HG03439 (cell line): ENCODE data around the gene ADAMTS2.
"Not testable (repeated sequence)": the region's sequence is repeated elsewhere in the genome, so short reads cannot be mapped to it uniquely, and the experiment has no call there.

Experiments
- ATAC-seq: cut with Tn5 transposase; IDR thresholded peaks from one replicate; pipeline ENCODE4 v1.9.1; 2021; ENCODE audit warnings: mild to moderate bottlenecking, moderate library complexity; ENCODE audit not compliant: unreplicated experiment

ADAMTS2 gene

DNA sequence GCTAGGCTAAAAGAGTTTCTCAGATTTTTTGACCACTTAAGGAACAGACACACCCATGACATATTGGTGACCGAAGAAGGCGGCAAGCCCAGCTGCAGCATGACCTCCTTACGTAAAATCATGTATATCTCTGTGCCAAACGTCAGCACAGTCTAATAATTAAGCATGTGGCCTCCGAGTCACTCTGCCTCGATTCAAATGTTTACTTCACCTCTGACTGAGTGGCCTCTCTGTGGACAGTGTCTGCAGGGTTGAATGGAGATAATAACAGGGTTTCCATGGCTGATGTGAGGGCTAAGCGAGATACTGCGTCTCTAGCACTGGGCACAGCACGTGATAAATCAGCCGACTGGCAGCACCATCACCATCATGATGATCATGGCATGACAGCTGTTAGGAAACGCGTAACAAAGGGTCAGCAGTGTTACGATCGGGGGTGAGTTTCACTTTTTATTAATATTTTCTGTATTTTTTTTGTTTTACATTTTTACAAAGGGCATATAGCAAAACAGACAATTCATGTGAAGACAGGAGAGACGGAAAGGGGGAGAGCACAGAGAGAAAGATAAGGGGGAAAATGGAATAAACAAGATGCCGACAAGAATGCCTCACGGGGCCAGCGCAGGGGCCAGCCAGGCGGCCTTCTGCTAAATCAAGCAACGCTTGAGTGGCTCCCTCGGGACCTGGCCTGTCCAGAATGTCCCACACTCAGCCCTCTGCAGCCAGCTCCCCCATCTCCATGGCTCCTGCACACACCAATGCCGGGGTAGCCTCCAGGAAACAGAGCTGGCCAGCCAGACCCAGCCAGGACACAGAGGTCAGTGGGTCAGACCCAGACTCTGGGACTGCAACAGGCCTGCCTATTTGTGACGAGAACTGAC lies 60.3 kb downstream of the ADAMTS2 start:
- ATAC-seq, result no peak

DNA sequence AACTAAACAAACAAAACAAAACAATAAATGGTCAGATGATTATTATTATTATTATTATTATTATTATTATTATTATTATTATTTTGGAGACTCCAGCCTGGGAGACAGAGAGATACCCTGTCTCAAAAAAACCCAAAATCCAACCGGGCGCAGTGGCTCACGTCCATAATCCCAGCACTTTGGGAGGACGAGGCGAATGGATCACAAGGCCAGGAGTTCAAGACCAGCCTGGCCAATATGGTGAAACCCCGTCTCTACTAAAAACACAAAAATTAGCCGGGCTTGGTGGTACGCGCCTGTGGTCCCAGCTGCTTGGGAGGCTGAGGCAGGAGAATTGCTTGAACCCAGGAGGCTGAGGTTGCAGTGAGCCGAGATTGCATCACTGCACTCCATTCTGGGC lies 61.4 kb downstream of the ADAMTS2 start:
- not testable (repeated sequence) for ATAC-seq

DNA sequence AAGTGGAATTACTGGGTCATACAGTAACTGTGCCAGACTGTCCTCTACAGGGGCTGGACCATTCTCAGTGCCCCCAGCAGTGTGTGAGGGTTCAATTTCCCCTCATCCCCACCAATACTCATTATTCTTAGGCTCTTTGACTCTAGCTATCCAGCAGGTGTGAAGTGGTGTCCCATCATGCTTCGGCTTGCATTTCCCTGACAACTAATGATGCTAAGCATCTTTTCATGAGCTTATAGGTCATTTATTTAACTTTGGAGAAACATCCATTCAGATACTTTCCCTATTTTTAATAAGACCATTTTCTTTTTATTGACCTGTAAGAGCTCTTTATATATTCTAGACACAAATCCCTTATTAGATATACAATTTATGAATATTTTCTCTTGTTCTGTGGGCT lies 63.6 kb downstream of the ADAMTS2 start:
- no peak for ATAC-seq

DNA sequence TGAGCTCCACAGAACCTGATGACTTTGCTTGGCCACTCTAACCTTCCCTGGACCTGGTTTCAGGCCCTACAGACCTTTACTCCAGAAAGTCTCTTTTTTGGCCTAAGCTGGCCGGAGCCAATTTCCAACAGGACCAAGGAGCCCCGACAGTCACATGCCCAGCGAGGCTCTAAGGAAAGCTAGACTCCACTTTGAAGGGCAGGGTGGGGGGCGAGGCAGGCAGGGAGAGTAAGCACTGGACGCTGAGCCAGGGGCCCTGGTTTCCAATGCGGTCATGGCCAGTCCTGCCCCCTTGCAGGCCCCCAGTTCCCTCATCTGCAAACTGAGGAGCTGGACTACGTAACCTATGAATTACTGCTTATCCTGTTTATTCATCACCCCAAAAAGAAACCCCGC lies 65.2 kb downstream of the ADAMTS2 start:
- no peak for ATAC-seq

DNA sequence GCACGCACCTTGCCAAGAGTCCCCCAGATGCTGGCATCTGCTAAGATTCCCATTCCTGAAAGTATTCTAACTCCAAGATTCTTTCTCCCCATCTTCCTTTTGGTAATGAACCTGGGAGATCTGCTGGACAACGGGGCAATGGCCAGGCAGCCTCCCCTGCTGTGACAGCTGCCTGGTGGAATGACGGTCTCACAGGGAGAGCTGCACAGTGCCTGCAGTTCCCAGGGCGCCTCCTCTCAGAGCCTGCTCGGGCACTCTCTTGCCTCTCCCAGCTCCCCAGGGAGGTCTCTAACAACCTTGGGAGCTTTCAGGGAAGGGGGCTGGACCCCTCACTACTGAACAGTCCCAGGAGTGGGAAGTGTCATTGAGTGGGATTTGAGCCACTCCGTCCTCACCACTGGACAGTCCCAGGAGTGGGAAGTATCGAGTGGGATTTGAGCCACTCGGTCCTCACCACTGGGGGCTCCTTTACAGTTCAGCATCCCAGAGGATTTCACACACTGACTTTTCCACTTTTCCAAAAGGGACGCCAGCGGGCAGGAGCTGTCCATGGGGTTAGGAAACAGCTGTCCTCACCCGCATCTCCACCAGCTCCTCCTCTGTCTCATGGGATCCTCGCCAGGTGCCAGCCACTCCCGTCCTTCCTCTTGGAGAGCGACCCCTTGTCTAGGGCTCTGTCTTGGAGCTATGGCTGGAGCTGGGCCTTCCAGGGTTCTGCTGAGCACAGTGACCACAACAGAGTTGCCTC lies 65.7 kb downstream of the ADAMTS2 start:
- no peak for ATAC-seq

DNA sequence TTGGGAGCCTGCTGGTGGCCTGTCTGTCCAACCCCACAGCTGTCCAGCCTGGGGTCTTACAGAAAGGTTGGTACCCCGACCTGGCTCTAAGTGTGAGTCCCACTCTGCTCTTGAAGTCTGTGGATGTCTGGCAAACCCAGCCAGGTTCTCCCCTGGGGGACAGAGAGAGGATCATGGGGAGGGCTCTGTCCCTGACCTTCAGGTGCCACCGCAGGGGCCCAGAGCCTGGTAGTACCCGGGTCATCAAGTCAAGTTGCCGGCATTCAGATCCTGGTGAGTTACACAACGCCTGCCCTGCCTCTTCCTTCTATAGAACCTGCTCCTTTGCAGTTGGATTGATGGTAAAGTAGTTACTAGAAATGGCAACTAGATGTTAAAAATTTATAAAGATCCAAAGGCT lies 66.7 kb downstream of the ADAMTS2 start:
- no peak for ATAC-seq

DNA sequence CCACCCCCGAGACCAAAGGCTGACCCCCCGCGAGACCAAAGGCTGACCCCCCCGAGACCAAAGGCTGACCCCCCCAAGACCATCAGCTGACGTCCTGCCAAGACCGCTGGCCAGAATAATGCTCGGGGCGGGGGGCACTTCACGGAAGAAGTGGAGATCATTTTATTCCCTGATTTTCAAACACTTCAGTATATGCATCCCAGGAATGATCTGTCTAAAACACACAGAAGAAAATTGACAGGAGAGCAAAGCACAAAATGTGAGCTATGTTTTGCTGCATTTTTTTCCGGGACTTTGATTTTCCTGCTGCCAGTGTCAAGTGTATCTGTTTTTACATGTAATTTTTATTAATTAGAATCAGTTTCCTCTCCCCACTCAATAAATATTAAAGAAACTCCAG lies 67.1 kb downstream of the ADAMTS2 start:
- ATAC-seq, result no peak

DNA sequence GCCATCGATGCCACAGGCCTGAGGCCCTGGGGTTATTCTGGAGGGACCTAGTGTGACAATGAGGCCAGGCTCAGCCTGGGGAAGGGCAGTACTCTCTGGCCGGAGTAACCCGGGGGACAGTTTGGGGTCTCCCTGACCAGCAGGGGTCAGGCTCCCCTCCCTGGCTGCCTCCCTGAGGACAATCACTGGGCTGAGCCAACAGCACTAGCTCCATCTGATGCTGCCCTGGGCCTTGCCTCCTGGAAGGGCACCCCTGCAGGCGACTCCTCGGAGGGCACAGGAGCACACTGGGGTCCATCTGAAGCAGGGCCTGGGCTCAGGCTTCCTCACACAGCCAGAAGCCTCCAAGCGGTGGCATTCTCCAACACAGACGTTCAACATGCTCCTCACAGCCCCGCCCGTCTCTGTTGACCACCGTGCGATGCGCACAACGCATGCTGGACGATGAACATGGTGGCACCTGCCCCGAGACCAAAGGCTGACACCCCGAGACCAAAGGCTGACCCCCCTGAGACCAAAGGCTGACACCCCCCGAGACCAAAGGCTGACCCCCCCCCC lies 68.3 kb downstream of the ADAMTS2 start:
- ATAC-seq, result no peak

DNA sequence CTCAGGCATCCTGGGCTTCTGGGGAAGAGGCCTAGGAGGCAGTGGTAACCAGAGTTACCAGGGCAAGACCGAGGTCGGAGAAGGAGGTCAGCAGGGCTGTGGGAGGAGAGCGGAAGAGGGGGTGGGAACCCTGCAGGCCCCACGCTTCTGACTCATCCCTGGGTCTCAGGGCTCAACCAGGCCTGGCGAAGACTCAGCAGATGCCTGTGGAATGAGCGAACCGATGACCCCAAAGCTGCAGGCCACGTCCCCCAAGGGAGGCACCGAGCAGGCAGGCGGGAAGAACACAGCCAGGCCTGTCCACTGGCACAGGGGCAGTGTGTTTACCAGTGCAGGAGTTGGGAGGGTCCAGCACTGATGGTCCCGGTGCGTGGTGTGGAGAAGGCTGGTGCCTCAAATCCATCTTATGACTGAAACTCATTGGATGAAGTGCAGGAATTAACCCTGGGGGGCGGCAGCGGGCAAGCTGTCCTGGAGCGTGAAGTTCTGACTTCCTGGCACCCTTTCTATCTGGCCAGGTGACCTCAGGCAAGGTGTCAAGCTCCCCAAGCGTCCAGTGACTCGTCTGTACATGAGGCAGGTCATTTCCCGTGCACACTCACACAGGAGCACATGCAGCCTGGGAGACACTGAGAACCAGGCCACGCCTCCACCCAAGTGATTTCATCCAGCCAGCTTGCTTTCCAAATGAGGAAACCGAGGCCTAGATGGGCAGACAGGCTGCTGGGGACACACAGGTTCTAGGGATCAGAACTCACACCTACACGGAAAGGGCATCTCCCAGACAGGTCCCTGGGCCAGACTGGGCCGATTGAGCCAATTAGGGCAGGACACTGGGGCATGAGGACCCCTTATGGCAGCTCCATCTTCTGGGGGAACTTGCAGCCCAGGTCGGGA lies 69.1 kb downstream of the ADAMTS2 start:
- no peak for ATAC-seq

DNA sequence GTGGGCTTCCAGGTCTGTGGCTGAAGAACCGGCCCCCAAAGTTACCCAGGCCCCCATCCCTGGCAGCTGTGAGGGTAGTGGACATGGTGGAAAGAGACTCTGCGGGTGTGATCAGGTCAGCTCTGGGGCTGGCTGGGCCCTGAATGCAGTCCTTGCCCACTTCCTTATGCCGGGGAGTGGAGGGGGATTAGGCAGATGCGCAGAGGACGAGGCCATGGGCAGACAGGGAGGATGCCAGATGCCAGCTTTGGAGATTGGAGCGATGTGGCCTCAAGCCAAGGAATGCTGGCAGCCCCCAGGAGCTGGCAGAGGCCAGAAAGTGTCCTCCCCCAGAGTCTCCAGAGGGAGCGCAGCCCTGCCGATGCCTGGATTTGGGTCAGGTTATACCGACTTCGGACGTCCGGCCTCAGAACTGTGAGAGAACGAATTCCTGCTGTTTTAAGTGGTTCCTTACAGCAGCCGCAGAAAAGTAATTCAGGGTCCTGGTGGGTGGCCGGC lies 69.8 kb downstream of the ADAMTS2 start:
- no peak for ATAC-seq

DNA sequence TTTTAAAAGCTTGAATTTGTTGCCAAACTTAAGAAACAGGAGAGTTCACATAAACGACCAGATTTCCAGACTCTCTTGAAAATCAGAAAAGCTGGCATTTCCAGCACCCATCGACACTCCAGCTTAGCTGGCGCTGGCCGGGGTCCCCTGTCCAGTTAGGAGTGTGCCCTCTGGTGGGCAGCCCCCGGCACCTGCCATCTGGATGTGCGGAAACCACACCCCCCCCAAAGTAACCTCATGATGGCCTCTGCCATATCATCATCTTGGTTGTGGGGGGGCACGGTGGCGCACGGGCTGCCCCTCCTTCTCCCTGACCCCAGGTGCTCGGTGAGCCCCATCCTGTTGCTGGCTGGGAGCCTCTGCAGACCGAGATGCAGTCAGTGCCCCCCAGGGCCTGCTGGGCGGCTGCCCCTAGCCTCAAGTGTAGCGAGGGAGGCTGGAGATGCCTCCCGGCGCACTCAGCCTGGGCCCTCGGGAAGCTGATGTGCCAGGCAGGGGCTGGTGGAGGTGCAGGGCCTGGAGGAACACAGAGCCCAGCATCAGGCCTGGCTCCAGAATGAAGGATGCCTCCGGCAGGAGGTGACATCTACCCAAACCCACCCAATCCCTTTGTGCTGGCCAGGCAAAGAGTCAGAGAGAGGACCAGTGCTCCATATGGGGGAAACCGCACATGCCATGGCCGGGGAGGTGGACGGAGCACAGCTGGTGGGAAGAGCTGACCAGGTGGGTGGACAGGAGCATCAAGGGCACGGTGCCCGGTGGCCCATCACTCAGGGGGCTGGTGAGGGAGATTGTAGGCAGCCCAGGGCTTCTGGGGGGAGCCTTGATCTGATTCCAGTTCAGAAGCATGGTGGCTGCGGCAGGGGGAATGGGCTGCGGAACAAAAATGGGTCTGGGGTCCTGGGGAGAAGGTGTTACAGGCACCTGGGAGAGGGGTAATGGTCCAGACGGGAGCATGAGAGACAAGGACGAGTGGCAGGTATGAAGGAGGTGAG lies 70.6 kb downstream of the ADAMTS2 start:
- no peak for ATAC-seq

DNA sequence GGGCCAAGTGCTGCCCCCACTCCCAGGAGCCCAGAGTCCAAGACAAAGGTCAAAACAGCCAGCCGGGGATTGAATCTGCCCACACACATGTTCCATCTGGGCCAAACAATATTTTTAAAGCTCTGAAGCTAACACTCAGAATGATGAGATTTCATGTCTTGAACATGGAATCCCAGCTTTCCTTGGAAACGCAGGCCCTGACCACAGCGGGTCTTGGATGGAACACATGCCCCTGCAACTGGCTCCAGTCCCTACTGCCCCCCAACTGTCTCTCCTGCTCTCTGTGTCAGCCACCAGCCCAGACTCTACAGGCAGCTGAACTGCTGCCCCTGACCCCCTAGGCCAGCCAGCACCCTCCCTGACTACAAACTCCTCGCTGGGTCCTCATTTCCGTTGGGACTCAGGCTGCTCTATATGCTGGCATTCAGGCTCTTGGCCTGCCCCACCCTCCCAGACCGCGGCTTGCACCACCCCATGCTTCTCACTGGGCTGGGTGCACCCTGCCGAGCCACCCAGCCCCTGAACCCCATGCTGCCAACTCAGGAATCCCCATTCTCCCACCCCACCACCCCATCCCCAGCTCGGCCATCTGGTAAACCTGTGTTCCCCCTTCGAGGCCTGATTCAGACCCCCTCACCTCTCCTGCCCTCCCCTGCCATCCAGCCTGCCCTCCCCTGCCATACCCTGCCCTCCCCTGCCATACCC lies 71.7 kb downstream of the ADAMTS2 start:
- no peak for ATAC-seq

DNA sequence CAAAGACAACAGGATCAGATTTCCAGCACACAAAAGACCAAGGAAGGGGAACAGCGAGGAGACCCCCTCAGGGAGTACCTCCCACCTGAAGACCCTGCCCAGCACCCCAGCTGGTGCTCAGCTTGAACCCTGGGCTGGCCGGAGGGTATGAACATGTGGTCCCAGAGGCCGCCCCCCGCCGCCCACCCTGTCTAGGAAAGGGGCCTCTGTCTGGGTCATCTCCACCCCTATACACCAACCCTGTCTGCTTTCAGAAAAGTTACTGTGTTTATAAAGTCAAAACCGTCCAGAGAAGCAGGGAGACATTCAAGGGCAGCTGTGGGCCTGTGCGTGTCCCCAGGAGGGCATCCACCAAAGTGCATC lies 72.2 kb downstream of the ADAMTS2 start:
- no peak for ATAC-seq

DNA sequence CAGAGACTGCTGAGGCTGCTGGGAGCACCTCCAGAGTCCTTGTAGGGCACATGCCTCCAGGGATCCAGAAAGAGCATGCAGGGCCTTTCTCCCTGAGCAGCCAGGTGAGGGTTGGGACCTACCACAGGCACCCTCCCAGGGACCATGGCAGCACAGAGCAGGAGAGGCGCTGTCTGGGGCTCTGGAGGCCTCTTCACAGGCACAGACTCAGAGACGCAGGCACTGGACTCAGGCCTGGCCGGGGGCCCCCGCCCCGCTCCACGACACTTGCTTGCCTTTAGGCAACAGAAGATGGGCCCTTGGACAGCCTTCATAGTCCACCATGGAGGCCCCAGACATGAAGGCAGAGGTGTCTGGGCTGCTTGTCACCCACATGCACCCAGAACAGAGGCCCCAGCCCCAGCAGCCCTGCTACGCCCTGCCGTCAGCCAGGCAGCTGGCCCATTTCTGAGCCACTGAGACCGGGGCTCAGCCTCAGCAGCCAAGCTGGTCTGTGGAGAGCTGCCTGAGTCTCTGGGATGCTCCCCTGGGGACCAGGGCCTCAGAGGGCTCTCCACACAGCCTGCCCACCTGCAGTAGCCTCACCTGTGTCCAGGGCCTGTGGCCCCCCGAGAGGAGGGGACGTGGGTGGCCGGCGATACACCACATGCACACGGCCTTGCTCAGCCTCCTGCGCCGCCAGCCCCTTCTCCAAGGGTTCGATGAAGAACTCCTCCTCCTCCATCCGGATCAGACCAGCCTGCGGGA lies 72.8 kb downstream of the ADAMTS2 start:
- no peak for ATAC-seq

DNA sequence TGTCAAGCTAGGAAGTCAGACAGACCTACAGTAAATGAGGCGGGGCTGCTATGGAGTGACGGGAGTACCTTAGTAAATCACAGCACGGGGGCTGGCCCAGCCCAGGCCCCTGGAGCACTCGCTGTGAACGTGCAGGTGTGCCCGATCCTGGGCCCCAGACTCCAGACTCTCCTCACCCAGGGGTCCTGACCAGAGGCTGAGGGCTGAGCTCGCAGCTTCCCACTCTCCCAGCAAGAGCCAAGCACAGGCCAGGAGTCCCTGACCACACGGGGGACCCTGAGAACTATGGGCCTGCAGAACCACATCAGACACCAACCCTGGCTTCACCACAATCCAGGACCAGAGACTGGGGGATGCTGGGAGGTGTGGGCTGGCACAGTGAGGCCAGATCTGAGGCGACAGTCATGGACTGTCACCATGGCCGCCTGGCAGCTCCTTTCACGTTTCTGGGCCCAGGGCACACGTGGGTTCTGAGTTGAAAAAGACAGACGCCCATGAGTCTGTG lies 73.4 kb downstream of the ADAMTS2 start:
- no peak for ATAC-seq

DNA sequence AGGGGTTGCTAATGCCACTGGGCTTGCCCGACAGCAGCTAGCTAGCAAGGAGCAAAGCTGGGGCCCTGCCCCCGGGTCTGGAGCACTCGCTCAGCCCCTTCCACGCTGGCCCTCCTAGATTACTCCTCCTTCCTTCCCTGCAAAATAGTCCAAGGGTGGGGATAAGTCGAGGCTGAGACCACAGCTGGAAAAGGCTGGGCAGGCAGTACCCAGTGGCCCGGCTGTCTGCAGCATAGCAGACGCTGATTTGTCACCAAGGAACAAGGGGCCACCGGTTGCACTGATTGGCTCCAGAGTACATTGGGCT lies 73.9 kb downstream of the ADAMTS2 start:
- ATAC-seq, result no peak

DNA sequence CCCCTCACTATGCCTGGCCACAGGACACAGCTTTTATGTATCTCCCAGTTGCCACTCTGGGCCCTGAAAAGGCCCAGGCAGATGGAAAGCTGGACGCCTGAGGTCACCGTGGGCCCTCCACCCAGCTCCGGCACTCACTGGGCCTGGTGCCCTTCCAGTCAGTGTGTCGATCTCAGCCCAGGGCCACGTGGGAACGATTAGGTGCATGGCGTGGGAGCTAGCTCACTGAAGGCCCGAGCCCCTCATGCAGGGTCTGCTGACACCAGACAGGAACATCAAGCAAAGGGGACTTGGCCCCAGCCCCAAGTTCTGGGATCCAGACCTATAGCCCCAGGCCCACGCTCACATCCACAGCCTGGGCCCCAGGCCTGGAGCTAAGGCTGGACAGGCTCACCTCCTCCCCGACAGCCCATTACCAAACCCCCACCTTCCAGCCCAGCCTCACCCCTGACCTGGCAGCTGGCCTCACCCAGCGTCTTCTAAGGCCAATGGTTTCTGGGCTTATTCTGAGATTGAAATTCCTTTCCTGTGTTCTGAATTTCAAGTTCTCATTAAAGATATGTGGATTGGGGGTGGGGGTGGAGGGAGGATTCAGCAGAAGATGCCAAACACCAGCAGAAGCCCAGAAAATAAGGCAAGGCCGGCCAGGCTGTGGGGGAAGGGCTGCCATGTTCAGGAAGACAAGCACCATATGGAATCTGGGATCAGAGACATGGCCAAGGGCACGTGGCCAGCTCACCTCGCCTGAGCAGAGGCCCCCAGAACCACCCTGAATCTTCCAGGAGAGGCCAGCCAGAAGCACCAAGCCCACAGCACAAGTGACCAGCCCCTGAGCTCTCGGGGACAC lies 74.5 kb downstream of the ADAMTS2 start:
- ATAC-seq, result no peak
